ELF-1 (cell line): ENCODE data around the gene GBX1.

Source experiments
- DNase-seq: peaks from one replicate; pipeline ENCODE4 v3.0.0-alpha.2; 2016; ENCODE audit warnings: low read depth, low spot score

The GBX1 gene

DNA sequence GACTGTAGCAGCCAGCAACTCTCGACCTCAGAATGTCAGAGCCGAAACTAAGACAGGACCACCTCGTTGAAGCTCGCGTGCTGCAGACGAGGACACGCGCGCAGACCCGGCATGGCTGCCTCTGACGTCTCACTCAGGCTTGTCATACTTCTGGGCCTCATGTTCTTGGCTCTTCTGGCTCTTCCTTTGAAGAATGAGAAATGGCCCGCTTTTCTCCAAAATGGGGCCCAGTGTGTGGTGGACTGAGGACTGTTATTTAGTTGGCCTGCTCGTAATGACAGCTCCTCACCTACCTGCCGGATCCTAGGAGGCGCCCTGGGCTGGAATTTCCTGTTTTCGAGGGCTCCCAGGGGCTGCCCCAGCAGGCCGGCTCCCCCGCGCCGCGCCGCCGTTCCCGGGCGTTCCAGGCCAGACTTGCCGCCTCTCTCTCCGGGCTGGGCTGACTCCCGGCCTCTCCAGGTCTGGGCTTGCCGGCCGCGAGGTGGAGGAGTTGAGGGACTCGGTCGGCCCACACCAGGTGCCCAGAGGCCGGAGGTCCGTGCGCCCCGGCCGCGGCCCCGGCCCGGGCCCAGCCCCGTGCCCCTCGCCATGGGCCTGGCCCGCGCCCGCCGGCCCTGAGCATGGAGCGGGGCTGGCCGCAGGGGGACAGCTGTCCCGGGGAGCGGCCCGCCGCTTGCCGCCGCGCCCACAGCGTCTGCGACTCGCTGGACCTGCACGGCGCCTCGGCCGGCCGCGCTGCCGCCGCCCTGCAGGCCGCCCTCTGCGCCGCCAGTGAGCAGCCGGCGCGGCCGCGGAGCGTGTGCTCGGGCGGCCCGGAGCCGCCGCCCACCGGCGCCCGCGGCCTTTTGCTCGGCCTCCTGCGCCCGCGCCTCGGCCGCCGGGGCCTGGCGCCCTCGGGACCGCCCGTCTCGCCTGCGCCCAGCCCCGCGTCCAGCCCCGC, 53.1 kb downstream of the GBX1 start:
- peak; percentile 69 for DNase-seq

DNA sequence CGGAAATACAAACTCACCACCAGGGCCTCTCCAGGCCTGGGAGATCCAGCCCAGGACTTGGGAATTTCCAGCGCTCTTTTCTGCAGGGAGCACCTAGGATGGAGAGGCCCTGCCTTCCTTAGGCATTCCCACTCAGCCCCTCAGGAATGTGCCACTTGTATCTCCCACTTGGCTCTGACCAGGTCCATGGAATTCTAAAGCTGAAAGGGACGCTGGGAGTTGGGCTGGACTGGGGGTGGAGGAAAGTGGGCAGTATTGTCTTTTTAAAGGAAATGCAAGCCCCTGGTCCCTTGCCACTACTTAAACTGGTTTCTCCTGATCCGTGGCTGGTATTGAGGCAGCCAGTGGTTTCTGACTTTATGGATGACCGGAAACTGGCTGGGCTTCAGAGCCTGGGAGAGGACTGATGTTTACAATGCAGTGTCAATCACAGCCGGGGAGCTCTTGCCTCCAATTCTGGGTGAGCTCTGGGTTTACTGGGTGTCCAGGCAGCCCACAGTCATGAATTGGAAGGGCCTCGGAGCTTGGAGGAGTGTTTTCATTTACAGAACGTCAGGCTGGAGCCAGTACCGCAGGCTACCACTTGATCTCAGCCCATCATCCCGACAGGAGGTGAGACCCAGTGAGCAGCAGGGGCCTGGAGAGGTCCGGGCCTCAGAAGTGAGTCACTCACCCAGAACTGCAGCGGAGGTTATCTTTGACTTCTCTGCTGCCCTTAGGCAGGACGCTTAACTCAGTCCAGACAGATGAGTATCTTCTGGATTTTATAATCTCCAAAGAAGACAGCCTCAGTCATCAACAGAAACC, 53.9 kb downstream of the GBX1 start:
- DNase-seq, result peak; percentile 89

DNA sequence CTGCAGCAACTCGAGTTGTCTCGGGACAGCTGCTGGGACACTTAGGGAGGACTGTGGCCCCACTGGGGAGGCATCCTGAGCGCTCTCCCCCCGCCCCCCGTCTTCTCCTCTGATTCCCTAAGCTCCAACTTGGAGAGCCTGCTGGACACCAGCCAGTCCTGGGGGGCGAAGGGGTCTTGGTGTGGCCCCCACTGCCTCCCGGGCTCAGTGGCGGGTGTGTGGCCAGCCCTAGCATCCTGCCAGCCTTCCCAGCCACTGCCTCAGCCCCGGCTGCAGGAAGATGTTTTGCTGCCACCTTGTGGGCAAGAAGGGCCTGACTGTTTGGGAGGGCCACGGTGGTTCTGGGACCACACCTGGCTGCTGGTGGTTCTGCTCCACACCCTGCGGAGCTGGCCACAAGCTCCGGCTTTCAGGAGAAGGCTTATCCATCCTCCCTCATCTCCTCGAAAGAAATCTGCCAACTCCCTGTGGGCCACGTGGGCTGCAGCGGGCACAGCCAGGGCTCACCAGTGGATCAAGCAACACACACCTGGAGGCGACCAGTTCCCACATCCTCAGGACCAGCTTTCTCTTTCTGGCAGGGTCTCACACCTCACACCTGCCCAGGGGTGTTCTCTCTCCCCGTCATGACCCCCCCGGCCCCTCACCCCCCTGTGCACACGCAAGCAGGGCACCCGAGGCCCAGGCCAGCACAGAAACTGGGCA, 56.4 kb downstream of the GBX1 start:
- DNase-seq, result peak; percentile 87

DNA sequence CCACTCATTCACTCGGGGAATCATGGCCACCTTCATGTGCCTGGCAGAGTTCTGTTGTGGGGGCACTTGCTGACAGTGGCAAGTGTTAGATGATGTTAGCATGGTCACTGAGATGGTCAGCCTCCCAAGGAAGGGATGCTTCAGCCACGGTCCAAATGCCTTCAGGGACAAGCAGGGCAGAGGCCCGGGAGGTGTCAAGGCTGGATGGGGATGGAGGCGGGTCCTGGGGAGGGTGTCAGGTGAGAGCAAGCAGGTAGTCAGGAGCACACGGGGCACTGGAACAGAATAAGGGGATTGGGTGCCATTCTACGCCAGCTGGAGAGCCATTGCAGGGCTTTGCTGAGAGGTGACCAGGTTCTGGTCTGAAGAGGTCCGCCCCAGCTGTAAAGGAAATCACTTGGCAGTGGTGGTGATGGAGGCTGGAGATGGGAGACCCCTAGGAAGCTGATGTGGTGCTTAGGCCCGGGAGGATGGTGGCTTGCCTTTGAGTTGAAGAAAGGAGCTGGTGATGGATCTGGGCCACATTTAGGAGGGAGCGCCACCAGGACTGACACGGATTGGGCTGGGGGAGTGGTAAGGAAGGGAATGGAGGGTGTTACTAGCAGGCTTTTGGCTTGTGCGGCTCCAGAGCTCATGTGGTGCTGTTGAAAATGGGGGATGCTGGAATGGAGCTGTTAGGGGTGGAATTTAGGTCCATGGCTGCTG, 57.1 kb downstream of the GBX1 start:
- no peak for DNase-seq

DNA sequence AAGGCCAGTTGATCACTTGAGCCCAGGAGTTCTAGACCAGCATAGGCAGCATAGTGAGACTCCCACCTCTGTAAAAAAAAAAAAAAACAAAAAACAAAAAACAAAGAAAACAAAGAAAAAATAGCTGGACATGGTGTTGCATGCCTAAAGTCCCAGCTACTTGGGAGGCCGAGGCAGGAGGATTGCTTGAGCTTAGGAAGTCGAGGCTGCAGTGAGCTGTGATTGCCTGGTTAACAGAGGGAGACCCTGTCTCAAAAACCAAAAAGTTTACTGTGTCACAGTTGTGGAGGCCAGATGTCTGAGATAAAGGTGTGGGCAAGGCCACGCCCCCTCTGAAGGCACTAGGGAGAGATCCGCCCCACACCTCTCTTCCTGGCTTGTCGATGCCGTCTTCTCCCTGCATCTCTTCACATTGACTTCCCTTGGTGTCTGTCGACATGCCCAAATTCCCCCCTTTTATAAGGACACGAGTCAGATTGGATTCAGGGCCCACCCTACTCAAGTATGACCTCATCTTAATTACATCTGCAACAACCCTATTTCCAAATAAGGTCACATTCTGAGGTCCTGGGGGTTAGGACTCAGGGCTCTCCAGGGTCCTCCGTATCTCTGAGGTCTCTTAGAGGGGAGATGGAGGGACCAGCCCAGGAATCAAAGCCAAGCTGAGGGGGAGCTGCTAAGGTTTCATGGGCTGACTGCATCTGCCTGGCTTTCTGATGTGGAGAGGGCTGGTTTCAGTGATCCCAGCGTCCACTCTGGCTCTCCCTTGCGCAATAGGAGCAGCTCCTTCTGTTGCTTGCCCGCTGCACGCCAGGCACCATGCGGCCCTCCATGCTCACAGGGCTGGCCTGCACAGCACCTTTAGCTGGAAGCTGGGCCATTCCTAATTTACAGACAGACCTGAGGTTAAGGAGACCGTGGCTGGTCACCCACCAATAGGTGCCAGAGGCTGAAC, 58.1 kb downstream of the GBX1 start:
- DNase-seq, result peak; percentile 31

DNA sequence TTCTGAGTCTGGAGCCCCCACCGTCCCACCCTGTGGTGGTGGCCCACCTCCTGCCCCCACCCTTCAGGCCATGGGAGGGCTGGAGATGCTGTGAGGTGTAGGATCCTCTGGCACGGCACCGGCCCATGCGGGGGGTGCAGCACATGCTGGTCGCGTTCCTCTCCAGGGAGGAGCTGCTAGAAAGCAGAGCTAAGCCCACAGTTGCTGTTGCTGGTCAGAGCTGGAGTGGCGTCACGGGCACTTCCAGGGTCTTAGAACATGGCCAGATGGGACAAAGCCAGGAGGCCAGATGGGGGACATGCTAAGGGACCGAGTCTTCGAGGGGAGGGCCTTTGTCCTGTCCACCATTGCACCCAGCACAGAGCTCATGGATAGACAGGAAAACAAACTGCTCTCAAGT, 59.6 kb downstream of the GBX1 start:
- DNase-seq, result no peak

DNA sequence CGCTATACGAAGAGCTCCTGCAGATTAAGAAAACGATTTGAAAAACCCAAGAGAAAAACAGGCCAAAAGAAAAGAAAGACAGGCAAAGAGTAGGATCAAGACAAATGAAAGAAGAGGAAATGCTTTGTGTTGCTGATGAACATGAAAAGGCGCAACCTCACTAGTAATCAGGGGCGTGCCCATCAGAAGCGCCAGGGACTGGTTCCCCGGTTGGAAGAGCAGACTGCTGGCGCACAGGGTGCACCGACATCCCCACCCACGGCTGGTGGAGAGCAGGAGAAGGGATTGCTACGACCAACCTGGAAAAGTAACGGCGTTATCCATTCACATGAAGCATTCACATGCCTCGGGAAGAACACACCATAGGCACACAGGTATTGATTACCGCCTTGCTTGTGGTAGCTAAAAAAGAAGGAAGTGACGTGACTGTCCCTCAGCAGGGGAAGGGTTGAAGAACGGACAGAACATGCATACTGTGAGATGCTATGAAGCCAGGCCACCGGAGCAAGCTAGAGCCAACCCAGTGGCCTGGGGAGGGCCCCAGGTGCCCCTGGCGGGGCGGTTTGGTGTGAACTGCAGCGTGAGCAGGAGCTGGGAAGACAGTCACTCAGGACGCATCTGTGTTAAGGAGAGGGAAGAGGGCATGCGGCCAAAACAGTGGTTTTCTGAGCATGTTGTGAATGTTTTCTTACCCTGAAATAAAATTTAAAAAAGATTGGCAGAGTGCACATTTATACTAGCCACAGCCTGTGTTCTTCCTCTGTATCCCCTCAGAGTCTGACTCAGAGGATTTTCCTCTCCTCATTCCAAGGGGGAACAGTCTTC, 62.9 kb downstream of the GBX1 start:
- DNase-seq, result peak; percentile 42

DNA sequence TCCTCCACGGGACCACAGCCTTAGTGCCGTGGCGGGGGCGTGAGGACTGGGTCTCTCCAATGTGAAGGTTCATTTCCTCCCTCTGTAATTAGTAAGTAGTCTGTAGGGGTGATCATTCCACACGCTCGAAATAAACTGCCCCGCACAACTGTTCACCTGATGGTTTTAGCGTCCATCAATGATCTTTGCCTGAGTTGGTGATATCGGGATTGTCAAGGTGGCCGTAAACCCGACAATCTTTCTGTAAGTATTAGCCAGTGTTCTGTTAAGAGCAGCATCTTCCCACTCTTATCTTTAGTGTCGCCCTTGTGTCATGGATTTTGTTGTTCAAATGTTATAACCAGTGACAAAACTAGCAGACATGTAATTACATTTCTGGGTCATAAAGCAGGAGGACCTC, 63.5 kb downstream of the GBX1 start:
- no peak for DNase-seq

DNA sequence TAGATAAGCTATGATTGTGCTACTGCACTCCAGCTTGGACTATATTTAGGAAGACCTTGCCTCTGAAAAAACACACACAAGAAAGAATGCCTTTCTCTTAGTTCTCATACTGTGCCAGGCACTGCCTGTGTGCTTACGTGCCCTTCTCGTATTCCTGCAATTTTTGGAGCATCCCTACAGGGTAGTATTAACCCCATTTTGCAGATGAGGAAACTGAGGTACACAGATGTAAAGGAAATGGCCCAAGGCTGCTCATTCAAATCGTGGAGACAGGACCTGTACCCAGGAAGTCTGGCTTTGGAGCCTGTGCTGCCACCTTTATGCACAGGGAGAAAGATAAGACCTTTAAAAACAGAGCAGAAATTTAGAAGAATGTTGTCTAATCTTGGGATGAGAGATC, 64.5 kb downstream of the GBX1 start:
- DNase-seq, result no peak

DNA sequence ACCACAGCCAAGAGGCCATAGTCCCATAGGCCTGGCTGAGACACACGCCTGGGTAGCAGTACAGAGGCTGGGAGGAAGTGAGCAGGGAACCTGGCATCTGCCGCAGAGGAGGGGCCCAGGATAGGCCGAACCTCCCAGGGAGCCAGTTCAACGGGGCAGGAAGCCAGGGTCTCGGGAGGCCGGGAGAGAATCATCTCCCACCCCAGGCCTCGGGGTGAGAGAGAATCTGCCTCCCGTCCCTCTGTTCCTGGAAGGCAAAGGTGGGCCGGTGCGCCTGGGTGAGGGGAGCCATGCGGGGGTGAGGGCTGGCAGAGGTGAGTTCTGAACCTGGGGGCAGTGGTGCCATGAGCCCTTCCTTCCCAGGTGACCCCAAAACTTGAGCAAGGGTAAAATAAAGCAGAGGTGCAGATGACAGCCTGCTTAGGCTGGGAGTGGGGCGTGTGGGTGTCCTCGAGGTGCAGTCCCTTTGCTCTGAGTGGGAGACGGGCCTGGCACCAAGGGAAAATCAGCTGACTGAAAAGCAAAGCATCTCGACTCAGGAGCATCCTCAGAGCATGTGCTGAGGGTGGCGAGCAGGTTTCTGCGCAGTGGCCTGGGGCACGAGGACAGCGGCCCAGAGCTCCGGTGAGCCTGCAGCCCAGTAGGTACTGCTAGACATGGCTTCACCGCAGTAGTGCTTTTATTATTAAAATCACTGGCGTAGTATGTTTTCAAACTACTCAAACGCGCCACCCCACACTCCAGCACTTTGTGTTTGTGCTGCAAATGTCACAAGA, 65.7 kb downstream of the GBX1 start:
- no peak for DNase-seq

DNA sequence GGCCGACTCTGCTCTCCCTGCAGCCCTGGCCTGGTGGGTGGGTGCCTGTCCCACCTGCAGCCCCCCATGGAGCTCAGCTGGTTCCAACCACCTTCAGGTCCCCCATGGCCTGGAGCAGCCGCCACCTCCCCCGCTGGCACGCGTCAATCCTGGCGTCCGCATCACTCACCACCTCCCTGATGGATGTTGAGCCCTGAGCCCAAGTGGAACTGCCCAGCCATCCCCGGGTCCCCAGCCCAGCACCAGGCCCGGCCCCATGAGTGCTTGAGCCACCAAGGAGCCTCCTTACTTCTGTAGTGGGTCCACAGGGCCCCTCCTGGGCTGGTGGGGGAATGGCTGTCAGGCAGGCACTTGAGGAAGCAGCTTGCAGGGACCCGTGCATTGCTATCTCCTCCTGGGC, 66.6 kb downstream of the GBX1 start:
- DNase-seq, result no peak

DNA sequence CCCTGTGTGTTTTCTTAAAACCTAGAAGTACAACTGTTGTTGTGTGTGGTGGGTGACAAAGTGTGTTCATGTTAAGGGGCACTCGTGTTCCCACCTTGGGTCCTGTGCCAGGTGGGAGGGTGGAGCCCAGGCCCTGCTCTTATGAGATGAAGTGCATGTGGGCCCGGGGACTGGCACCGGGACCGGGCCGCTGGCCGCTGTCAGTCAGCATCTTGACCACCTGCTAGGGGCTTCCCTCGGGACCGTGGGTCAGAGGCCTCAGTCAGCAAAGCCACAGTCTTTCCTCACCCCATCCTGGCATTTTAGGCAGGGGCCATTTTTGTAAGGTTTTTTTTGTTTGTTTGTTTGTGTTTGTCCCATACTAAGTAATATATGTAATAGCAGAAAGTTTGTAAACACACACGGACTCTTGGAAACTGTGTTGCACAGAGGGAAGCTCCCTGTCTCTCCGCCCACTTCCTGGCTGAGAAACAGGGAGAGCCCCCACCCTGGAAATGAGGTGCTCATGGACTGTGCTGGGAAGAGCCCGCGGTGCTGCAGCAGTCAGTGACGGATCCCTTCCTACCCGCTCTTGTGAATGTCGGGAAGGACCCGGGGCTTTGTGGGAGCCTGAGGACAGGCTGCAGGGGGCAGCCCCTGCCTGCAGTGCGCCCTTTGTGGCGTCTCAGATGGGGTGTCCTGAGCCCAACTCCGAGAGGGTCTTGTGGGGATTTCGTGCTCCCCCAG, 67.8 kb downstream of the GBX1 start:
- DNase-seq, result no peak
